PC-3 (cell line): ENCODE results near the gene SOWAHC. TPM values are rescaled to one million over a fixed set of nuclear protein-coding genes. Genes with fewer than 3 reads are reported as not detected.

Source experiments
- ATAC-seq: fragments of 200-7000 bp; cut with Tn5 transposase; 2 replicates; pipeline ENCODE4 v1.9.1; 2020; ENCODE audit warnings: mild to moderate bottlenecking, moderate library complexity
- BruUV-seq: library from RNA; stranded (reverse); fragments of 400-500 nt; replicated peaks from 2 replicates; lab custom pipeline; 2021; lab: Mats Ljungman, UMichigan
- CTCF ChIA-PET: fragments of 300-600 bp; sonication (Branson Sonifier 250); formaldehyde crosslinking; loops from one replicate; lab custom pipeline; 2022; ENCODE audit warnings: antibody characterized with exemption; lab: Charles Lee
- POLR2A ChIA-PET: fragments of 300-600 bp; sonication (Branson Sonifier 250); formaldehyde crosslinking; loops from one replicate; lab custom pipeline; 2022; ENCODE audit warnings: antibody characterized with exemption; ENCODE audit not compliant: unreplicated experiment; lab: Charles Lee
- DNase-seq: peaks from one replicate; pipeline ENCODE4 v3.0.0-alpha.2; 2015
- H2AFZ ChIP-seq: fragments of 300-600 bp; sonication (generic); 2 replicates; pipeline ENCODE4 v1.6.0; 2016; ENCODE audit warnings: antibody characterized with exemption, low read length
- H3F3A ChIP-seq: fragments of 300-600 bp; sonication (generic); one replicate; pipeline ENCODE4 v1.6.0; 2017; ENCODE audit warnings: antibody characterized with exemption, low read length, control low read depth, mild to moderate bottlenecking; ENCODE audit not compliant: unreplicated experiment
- H3K27ac ChIP-seq: fragments of 300-600 bp; sonication (generic); 2 replicates; pipeline ENCODE4 v1.5.1; 2016; ENCODE audit warnings: mild to moderate bottlenecking, low read length
- H3K27me3 ChIP-seq: fragments of 300-600 bp; sonication (generic); 2 replicates; pipeline ENCODE4 v1.6.1; 2016; ENCODE audit warnings: low read length, mixed read lengths
- H3K36me3 ChIP-seq: fragments of 300-600 bp; sonication (generic); 2 replicates; pipeline ENCODE4 v1.6.1; 2016; ENCODE audit warnings: low read depth, mixed run types, low read length, mixed read lengths
- H3K4me1 ChIP-seq: fragments of 300-600 bp; sonication (generic); 2 replicates; pipeline ENCODE4 v1.5.1; 2016; ENCODE audit warnings: low read length; ENCODE audit not compliant: insufficient read depth
- H3K4me2 ChIP-seq: fragments of 300-600 bp; sonication (generic); 2 replicates; pipeline ENCODE4 v1.6.0; 2016; ENCODE audit warnings: low read length
- H3K4me3 ChIP-seq: fragments of 300-600 bp; sonication (generic); 2 replicates; pipeline ENCODE4 v1.5.1; 2016; ENCODE audit warnings: mild to moderate bottlenecking, low read length, mixed read lengths
- H3K79me2 ChIP-seq: fragments of 300-600 bp; sonication (generic); 2 replicates; pipeline ENCODE4 v1.6.1; 2017; ENCODE audit warnings: low read length, mixed read lengths
- H3K9ac ChIP-seq: fragments of 300-600 bp; sonication (generic); 2 replicates; pipeline ENCODE4 v1.6.0; 2016; ENCODE audit warnings: mild to moderate bottlenecking, low read length
- H3K9me2 ChIP-seq: fragments of 300-600 bp; sonication (generic); replicated peaks from 2 replicates; pipeline ENCODE4 v1.6.1; 2016; ENCODE audit warnings: mixed run types, low read length, mixed read lengths
- H3K9me3 ChIP-seq: fragments of 300-600 bp; sonication (generic); 2 replicates; pipeline ENCODE4 v1.6.1; 2016; ENCODE audit warnings: low read length, mixed read lengths
- H4K20me1 ChIP-seq: fragments of 300-600 bp; sonication (generic); 2 replicates; pipeline ENCODE4 v1.6.1; 2016; ENCODE audit warnings: low read length, mixed read lengths
- EZH2 ChIP-seq: fragments of 300-600 bp; sonication (generic); IDR thresholded peaks from one replicate; pipeline ENCODE4 v1.6.1; 2017; ENCODE audit warnings: antibody characterized with exemption, mild to moderate bottlenecking, low read length; ENCODE audit not compliant: unreplicated experiment
- EZH2phosphoT487 ChIP-seq: fragments of 300-600 bp; sonication (generic); IDR thresholded peaks from 2 replicates; pipeline ENCODE4 v1.6.1; 2018; ENCODE audit warnings: mild to moderate bottlenecking, antibody characterized with exemption, low read length, borderline replicate concordance
- intact Hi-C: fragments of 100-400 bp; cut with micrococcal nuclease; formaldehyde crosslinking; loops from 2 replicates; pipeline ENCODE4 v1.9.0; 2023
- total RNA-seq: library from RNA; depleted of rRNA; stranded (reverse); fragments of >200 nt; gene quantifications from 2 replicates; pipeline ENCODE4 v1.2.3, GENCODE V29; 2014
- TF ChIP-seq, protein P1 (sequence below): fragments of 300-600 bp; sonication (generic); conservative IDR thresholded peaks from 2 replicates; pipeline ENCODE4 v1.5.1; 2017; ENCODE audit warnings: antibody characterized with exemption, low read depth, mild to moderate bottlenecking, low read length

Gene SOWAHC
- total RNA-seq, 1 experiment from 2014 or later, result 27.4 TPM

DNA sequence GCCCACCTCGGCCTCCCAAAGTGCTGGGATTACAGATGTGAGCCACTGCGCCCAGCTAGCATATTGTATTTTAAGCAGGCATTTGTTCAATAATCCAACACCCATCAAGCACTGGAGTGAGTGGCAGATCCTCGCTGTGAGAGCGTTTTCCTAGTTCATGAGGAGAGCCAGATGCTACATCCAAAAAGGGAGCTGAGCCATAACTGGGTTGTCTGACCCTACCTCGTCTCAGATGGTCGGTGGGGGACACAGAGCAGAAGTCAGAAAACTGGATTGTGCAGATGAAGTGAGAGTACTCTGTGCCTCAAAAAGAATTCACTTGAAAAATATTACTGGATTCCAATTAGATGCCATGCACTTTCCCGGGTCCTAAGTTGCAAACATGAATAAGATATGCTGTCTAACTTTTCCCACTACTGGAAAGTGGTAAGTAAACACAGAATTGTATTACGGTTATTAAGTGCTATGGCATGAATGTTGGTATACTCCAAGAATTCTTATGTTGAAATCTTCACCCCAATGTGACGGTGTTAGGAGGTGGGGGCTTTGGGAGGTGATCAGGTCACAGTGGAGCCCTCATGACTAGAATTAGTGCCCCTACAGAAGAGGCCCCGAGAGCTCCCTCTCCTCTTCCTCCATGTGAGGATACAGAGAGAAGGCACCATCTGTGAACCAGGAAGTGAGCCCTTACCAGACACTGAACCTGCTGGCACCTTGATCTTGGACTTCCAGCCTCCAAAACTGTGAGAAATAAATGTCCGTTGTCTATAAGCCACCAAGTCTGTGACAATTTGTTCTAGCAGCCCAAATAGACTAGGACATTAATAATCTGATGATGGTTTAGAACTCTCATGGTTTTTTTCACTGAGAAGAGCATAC lies 21.5 kb downstream of the SOWAHC start:
- no peak for ATAC-seq
- Histone ChIP-seq H3F3A (no peaks in the 10 kb centered on the region), H3K4me1 (peaks cover 18% of the 10 kb centered on the region), H4K20me1 (no peaks in the 10 kb centered on the region), H3K27me3 (no peaks in the 10 kb centered on the region), H3K9ac (no peak overlapping the region), H3K4me2 (no peak overlapping the region), H3K9me2 (no peaks in the 10 kb centered on the region), H3K9me3 (no peaks in the 10 kb centered on the region), H3K79me2 (no peaks in the 10 kb centered on the region), H3K36me3 (no peaks in the 10 kb centered on the region), H3K4me3 (no peak overlapping the region), H3K27ac (no peak overlapping the region), H2AFZ (no peak overlapping the region)
- intact Hi-C loops, result no loop called here
- no TSS peak for BruUV-seq
- DNase-seq, result no peak
- ChIA-PET POLR2A (no interaction called here), CTCF (no interaction called here)
- TF ChIP-seq, protein P1, sequence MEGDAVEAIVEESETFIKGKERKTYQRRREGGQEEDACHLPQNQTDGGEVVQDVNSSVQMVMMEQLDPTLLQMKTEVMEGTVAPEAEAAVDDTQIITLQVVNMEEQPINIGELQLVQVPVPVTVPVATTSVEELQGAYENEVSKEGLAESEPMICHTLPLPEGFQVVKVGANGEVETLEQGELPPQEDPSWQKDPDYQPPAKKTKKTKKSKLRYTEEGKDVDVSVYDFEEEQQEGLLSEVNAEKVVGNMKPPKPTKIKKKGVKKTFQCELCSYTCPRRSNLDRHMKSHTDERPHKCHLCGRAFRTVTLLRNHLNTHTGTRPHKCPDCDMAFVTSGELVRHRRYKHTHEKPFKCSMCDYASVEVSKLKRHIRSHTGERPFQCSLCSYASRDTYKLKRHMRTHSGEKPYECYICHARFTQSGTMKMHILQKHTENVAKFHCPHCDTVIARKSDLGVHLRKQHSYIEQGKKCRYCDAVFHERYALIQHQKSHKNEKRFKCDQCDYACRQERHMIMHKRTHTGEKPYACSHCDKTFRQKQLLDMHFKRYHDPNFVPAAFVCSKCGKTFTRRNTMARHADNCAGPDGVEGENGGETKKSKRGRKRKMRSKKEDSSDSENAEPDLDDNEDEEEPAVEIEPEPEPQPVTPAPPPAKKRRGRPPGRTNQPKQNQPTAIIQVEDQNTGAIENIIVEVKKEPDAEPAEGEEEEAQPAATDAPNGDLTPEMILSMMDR, result no peak
- no peak for TF ChIP-seq EZH2phosphoT487
- no peak for TF ChIP-seq EZH2

DNA sequence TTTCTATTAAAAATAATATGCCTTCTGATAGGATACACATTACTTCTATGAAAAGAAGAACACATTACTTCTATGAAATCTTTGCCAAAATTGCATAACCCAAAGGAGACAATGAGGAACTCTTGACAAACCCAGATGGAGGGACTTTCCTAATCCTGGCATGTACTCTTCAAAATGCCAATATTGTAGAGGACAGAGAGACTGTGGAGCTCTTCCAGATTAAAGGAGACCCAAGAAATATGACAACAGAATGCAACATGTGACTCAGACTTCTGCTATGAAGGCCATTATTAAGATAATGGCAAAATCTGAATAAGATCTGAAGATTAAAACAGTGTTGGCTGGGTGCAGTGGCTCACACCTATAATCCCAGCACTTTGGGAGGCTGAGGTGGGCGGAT lies 22.2 kb downstream of the SOWAHC start:
- Histone ChIP-seq H3K4me2 (no peak overlapping the region), H3K27ac (no peak overlapping the region), H3K9me2 (no peaks in the 10 kb centered on the region), H3K79me2 (no peaks in the 10 kb centered on the region), H3K4me1 (peaks cover 18% of the 10 kb centered on the region), H2AFZ (no peak overlapping the region), H3K36me3 (no peaks in the 10 kb centered on the region), H3K9ac (no peak overlapping the region), H3K27me3 (no peaks in the 10 kb centered on the region), H3K9me3 (no peaks in the 10 kb centered on the region), H4K20me1 (no peaks in the 10 kb centered on the region), H3K4me3 (no peak overlapping the region), H3F3A (no peaks in the 10 kb centered on the region)
- no peak for ATAC-seq
- DNase-seq, result no peak
- ChIA-PET CTCF (no interaction called here), POLR2A (no interaction called here)
- no TSS peak for BruUV-seq
- TF ChIP-seq, protein P1, result no peak
- TF ChIP-seq EZH2phosphoT487 (no peak), EZH2 (no peak)
- intact Hi-C loops, result no loop called here
